ENCODE results near the gene C11orf68. TPM values are rescaled to one million over a fixed set of nuclear protein-coding genes. Genes with fewer than 3 reads are reported as not detected.

The C11orf68 gene
- total RNA-seq, 2 donors from 2014 or later, result 26.0 to 29.1 TPM

DNA sequence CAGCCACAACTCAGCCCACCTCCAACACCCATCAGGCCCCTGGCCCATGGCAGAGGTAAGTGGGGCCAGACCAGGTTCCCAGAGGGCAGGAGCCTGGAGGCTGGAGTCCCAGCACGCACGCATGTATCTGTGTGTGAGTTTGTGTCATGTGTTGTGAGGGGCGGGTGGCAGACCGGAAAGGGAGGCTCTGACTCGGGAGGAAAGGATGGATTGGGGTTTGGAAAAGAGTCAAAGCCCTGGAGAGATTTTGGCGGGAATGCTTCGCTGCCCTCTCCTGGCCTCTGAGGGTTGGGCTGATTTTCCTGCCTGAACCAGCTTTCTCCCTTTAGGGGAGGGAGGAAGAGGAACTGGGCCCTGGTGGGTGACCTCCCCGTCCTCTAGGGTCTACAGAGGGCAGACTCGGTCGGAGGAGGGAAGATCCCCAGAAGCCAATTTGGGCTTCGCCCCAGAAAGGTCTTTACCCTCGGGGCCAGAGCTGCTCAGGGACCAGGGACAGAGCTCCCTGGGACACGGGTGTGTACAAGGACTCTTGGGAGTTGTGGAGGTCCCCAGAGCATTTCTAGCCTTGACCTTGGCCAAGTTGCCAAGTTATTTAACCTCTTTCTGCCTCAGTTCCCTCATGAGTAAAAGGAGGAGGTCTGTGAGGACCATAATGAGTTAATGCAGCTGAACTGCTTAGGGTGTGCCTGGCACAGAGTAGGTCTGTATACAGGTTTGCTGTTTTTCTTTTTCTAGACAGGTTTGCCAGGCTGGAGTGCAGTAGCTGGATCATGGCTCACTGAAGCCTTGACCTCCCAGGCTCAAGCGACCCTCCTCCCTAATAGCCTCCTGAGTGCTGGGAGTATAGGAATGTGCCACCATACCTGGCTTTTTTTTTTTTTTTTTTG lies 6.9 kb downstream of the C11orf68 start:
- Histone ChIP-seq H3K36me3 (ENCODE audit: control insufficient read depth, insufficient read depth, low read length) (peaks cover under 1% of the 10 kb centered on the region), H3K27ac (ENCODE audit: low read depth, low read length) (no peak overlapping the region), H3K9ac (ENCODE audit: extremely low read depth, low read length, poor library complexity, severe bottlenecking) (no peak overlapping the region), H3K4me3 (ENCODE audit: low read length) (no peak overlapping the region), H3K27me3 (ENCODE audit: control insufficient read depth, insufficient read depth, low read length, poor library complexity, severe bottlenecking) (peaks cover 13% of the 10 kb centered on the region), H3K9me3 (ENCODE audit: control insufficient read depth, low read length) (no peaks in the 10 kb centered on the region), H3K4me1 (ENCODE audit: control insufficient read depth, insufficient read depth, low read length) (no peaks in the 10 kb centered on the region)
- DNase-seq, result peak; percentile 88
- no peaks in the 10 kb centered on the region for H3K36me3 Mint-ChIP-seq (ENCODE audit: low read depth)
- H3K9me3 Mint-ChIP-seq, result no peaks in the 10 kb centered on the region
- no peak overlapping the region for H3K4me3 Mint-ChIP-seq
- peaks cover 42% of the 10 kb centered on the region for H3K27me3 Mint-ChIP-seq (ENCODE audit: insufficient read depth)
- peak; percentile 68 for TF ChIP-seq CTCF (conservative IDR thresholded peaks at IDR 0.05)
- peaks cover 5% of the 10 kb centered on the region for H3K4me1 Mint-ChIP-seq
- 49 to 87% methylated on average over 3 to 13 of the region's 14 CpGs for WGBS, 2 experiments (ENCODE audit: insufficient coverage in 1 of 2, insufficient read length in 1 of 2)
- H3K27ac Mint-ChIP-seq, result no peak overlapping the region

DNA sequence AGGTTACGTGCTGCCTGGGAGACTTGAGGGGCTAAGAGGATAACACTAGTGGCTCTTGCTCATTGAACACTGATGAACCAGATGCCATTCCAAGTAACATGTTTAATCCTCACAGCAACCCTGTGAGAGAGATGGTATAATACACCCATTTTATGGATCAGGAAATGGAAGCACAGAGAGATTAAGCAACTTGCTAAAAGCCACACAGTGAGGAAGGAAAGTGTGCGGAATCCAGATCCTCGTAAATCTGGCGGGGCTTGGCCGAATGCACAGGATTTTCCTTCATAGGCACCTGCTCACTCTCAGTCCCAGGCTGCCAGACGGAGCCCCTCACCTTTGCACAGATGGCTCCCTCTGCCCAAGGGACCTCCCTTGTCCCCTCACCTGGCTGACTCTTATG lies 11.0 kb downstream of the C11orf68 start:
- H3K4me3 Mint-ChIP-seq, result no peak overlapping the region
- DNase-seq, result no peak
- H3K27ac Mint-ChIP-seq, result no peak overlapping the region
- Histone ChIP-seq H3K4me1 (ENCODE audit: control insufficient read depth, insufficient read depth, low read length) (peaks cover 2% of the 10 kb centered on the region), H3K27ac (ENCODE audit: low read depth, low read length) (no peak overlapping the region), H3K36me3 (ENCODE audit: control insufficient read depth, insufficient read depth, low read length) (no peaks in the 10 kb centered on the region), H3K27me3 (ENCODE audit: control insufficient read depth, insufficient read depth, low read length, poor library complexity, severe bottlenecking) (peaks cover 18% of the 10 kb centered on the region), H3K4me3 (ENCODE audit: low read length) (no peak overlapping the region), H3K9me3 (ENCODE audit: control insufficient read depth, low read length) (no peaks in the 10 kb centered on the region), H3K9ac (ENCODE audit: extremely low read depth, low read length, poor library complexity, severe bottlenecking) (no peak overlapping the region)
- no peaks in the 10 kb centered on the region for H3K9me3 Mint-ChIP-seq
- WGBS, 2 experiments (ENCODE audit: insufficient coverage in 1 of 2, insufficient read length in 1 of 2), result 91 to 94% methylated on average over 6 of the region's 6 CpGs
- peaks cover 72% of the 10 kb centered on the region for H3K27me3 Mint-ChIP-seq (ENCODE audit: insufficient read depth)
- H3K4me1 Mint-ChIP-seq, result peaks cover 11% of the 10 kb centered on the region
- no peaks in the 10 kb centered on the region for H3K36me3 Mint-ChIP-seq (ENCODE audit: low read depth)
- TF ChIP-seq CTCF (conservative IDR thresholded peaks at IDR 0.05), result no peak

DNA sequence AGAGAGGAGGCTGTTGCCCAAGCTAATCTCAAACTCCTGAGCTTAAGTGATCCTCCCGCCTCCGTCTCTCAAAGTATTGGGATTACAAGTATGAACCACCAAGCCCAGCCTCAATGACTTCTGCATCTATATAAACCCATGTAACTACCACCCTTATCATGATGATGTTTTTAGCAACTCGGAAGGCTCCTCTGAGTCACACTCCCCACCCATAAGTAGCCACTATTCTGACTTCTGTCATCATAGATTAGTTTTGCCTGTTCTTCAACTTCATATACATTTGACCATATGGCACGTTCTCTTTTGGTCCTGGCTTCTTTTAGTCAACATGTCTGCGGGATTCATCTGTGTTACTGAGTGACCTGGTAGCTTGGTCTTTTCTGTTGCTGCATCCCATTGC lies 12.3 kb downstream of the C11orf68 start:
- no peak overlapping the region for H3K27ac Mint-ChIP-seq
- Histone ChIP-seq H3K27ac (ENCODE audit: low read depth, low read length) (no peak overlapping the region), H3K4me3 (ENCODE audit: low read length) (no peak overlapping the region), H3K36me3 (ENCODE audit: control insufficient read depth, insufficient read depth, low read length) (no peaks in the 10 kb centered on the region), H3K9ac (ENCODE audit: extremely low read depth, low read length, poor library complexity, severe bottlenecking) (no peak overlapping the region), H3K27me3 (ENCODE audit: control insufficient read depth, insufficient read depth, low read length, poor library complexity, severe bottlenecking) (peaks cover 31% of the 10 kb centered on the region), H3K4me1 (ENCODE audit: control insufficient read depth, insufficient read depth, low read length) (peaks cover 3% of the 10 kb centered on the region), H3K9me3 (ENCODE audit: control insufficient read depth, low read length) (no peaks in the 10 kb centered on the region)
- peaks cover 84% of the 10 kb centered on the region for H3K27me3 Mint-ChIP-seq (ENCODE audit: insufficient read depth)
- no peaks in the 10 kb centered on the region for H3K9me3 Mint-ChIP-seq
- TF ChIP-seq CTCF (conservative IDR thresholded peaks at IDR 0.05), result no peak
- peaks cover 9% of the 10 kb centered on the region for H3K4me1 Mint-ChIP-seq
- no peak for DNase-seq
- no peak overlapping the region for H3K4me3 Mint-ChIP-seq
- no peaks in the 10 kb centered on the region for H3K36me3 Mint-ChIP-seq (ENCODE audit: low read depth)
- 91 to 93% methylated on average over 5 of the region's 5 CpGs for WGBS, 2 experiments (ENCODE audit: insufficient coverage in 1 of 2, insufficient read length in 1 of 2)
